HG02973 (cell line): Measurements from ENCODE around the gene ZNF383.
A peak's percentile ranks its signal among the peaks of the same experiment; 100 is the strongest.
"Not testable (repeated sequence)": the region's sequence is repeated elsewhere in the genome, so short reads cannot be mapped to it uniquely, and the experiment has no call there.

Source experiments
- ATAC-seq: cut with Tn5 transposase; IDR thresholded peaks from one replicate; pipeline ENCODE4 v1.9.1; 2021; ENCODE audit warnings: moderate library complexity; ENCODE audit not compliant: unreplicated experiment

ZNF383 gene

GRCh38 chr19:37217775-37218591 is at the start of gene ZNF383:
ZNF383 (plus strand) TSS chr19:37218214; CDS start chr19:37230454, 12,240 bp downstream.
- ATAC-seq = peak; percentile 87

- ATAC-seq = peak; percentile 95
Observed at GRCh38 chr19:37172368-37173366, 45.3 kb upstream of the ZNF383 start, which contains the start of gene ZNF585A. ZNF585A (minus strand) TSS chr19:37172695; CDS start chr19:37169910, 2,785 bp downstream.

- not testable (repeated sequence) for ATAC-seq
Observed at GRCh38 chr19:37186071-37186470, 31.9 kb upstream of the ZNF383 start.

- ATAC-seq = not testable (repeated sequence)
Observed at GRCh38 chr19:37195248-37195647, 22.8 kb upstream of the ZNF383 start.

GRCh38 chr19:37197115-37197514 is 20.9 kb upstream of the ZNF383 start:
- ATAC-seq = not testable (repeated sequence)

GRCh38 chr19:37197768-37198167 is 20.2 kb upstream of the ZNF383 start:
- ATAC-seq = no peak

GRCh38 chr19:37217480-37217774 is 587 bp upstream of the ZNF383 start:
- no peak for ATAC-seq

- ATAC-seq = peak; percentile 3
Observed at GRCh38 chr19:37218592-37218935, 550 bp downstream of the ZNF383 start.

- ATAC-seq = no peak
Observed at GRCh38 chr19:37220383-37220782, 2.4 kb downstream of the ZNF383 start.

- ATAC-seq = no peak
Observed at GRCh38 chr19:37221136-37221535, 3.1 kb downstream of the ZNF383 start.

- no peak for ATAC-seq
Observed at GRCh38 chr19:37226248-37226647, 8.2 kb downstream of the ZNF383 start.

GRCh38 chr19:37227996-37228395 is 10.0 kb downstream of the ZNF383 start:
- ATAC-seq = no peak

GRCh38 chr19:37243206-37243632 is 25.2 kb downstream of the ZNF383 start:
- no peak for ATAC-seq

- no peak for ATAC-seq
Observed at GRCh38 chr19:37251308-37252229, 33.6 kb downstream of the ZNF383 start.

- ATAC-seq = not testable (repeated sequence)
Observed at GRCh38 chr19:37263028-37263427, 45.0 kb downstream of the ZNF383 start.

- ATAC-seq = not testable (repeated sequence)
Observed at GRCh38 chr19:37267005-37267404, 49.0 kb downstream of the ZNF383 start.

- not testable (repeated sequence) for ATAC-seq
Observed at GRCh38 chr19:37267755-37268154, 49.7 kb downstream of the ZNF383 start.

- ATAC-seq = not testable (repeated sequence)
Observed at GRCh38 chr19:37280656-37281055, 62.6 kb downstream of the ZNF383 start.

- ATAC-seq = not testable (repeated sequence)
Observed at GRCh38 chr19:37284020-37284419, 66.0 kb downstream of the ZNF383 start.

GRCh38 chr19:37289229-37289628 is 71.2 kb downstream of the ZNF383 start:
- ATAC-seq = not testable (repeated sequence)
